NB4 (cell line): ENCODE data around the gene ARID5A.

Experiments used
- CTCF ChIP-seq: IDR thresholded peaks from one replicate; pipeline ENCODE4 v1.5.1; 2012; ENCODE audit warnings: low read depth, low read length
- POLR2A ChIP-seq: IDR thresholded peaks from 2 replicates; pipeline ENCODE4 v1.6.1; 2011; ENCODE audit warnings: mild to moderate bottlenecking; ENCODE audit not compliant: insufficient read length; ENCODE audit errors: extremely low read depth

GRCh38 chr2:96587843-96588242, 51.3 kb downstream of the ARID5A start:
- no peak for TF ChIP-seq CTCF
- no peak for TF ChIP-seq POLR2A
